ENCODE results near the gene PIK3CB.

PIK3CB gene

GRCh38 chr3:138782755-138783154 is 52.0 kb downstream of the PIK3CB start:
- TF ChIP-seq REST (IDR thresholded peaks at IDR 0.05; ENCODE audit: low read depth), result no peak
- no peak for TF ChIP-seq YY1 (IDR thresholded peaks at IDR 0.05; ENCODE audit: low read depth)
- TF ChIP-seq TAF1 (IDR thresholded peaks at IDR 0.05; ENCODE audit: low read depth), result no peak
- no peak for TF ChIP-seq CREB1 (IDR thresholded peaks at IDR 0.05; ENCODE audit: low read depth)
- no peak for TF ChIP-seq MAX (IDR thresholded peaks at IDR 0.05)
- TF ChIP-seq FOXM1 (IDR thresholded peaks at IDR 0.05; ENCODE audit: borderline replicate concordance, low read depth), result no peak
- no peak for TF ChIP-seq TEAD4 (IDR thresholded peaks at IDR 0.05)

- no peak for TF ChIP-seq CEBPB (IDR thresholded peaks at IDR 0.05)
- TF ChIP-seq TAF1 (IDR thresholded peaks at IDR 0.05; ENCODE audit: low read depth), result no peak
- TF ChIP-seq RAD21 (IDR thresholded peaks at IDR 0.05; ENCODE audit: low read depth), result no peak
- no peak for TF ChIP-seq NFIC (IDR thresholded peaks at IDR 0.05)
- no peak for TF ChIP-seq YY1 (IDR thresholded peaks at IDR 0.05; ENCODE audit: low read depth)
- TF ChIP-seq TCF12 (IDR thresholded peaks at IDR 0.05; ENCODE audit: low read depth), result no peak
- TF ChIP-seq USF1 (IDR thresholded peaks at IDR 0.05), result no peak
- no peak for TF ChIP-seq ZBTB7A (IDR thresholded peaks at IDR 0.05; ENCODE audit: low read depth)
- TF ChIP-seq CREB1 (IDR thresholded peaks at IDR 0.05; ENCODE audit: low read depth), result no peak
- TF ChIP-seq TEAD4 (IDR thresholded peaks at IDR 0.05), result no peak
- TF ChIP-seq EP300 (IDR thresholded peaks at IDR 0.05; ENCODE audit: borderline replicate concordance), result no peak
- TF ChIP-seq EGR1 (IDR thresholded peaks at IDR 0.05), result no peak
These were observed 53.7 kb downstream of the PIK3CB start for GRCh38 chr3:138781012-138781470.

GRCh38 chr3:138778643-138779042 is 56.1 kb downstream of the PIK3CB start:
- TF ChIP-seq MAX (IDR thresholded peaks at IDR 0.05), result no peak
- TF ChIP-seq CEBPB (IDR thresholded peaks at IDR 0.05), result no peak
- TF ChIP-seq CREB1 (IDR thresholded peaks at IDR 0.05; ENCODE audit: low read depth), result no peak
- no peak for TF ChIP-seq FOXM1 (IDR thresholded peaks at IDR 0.05; ENCODE audit: borderline replicate concordance, low read depth)
- TF ChIP-seq USF1 (IDR thresholded peaks at IDR 0.05), result no peak
- no peak for TF ChIP-seq TCF12 (IDR thresholded peaks at IDR 0.05; ENCODE audit: low read depth)
- TF ChIP-seq EP300 (IDR thresholded peaks at IDR 0.05; ENCODE audit: borderline replicate concordance), result no peak
- no peak for TF ChIP-seq ZBTB7A (IDR thresholded peaks at IDR 0.05; ENCODE audit: low read depth)
- no peak for TF ChIP-seq RAD21 (IDR thresholded peaks at IDR 0.05; ENCODE audit: low read depth)
- TF ChIP-seq REST (IDR thresholded peaks at IDR 0.05; ENCODE audit: low read depth), result no peak
- TF ChIP-seq TEAD4 (IDR thresholded peaks at IDR 0.05), result no peak
- TF ChIP-seq NFIC (IDR thresholded peaks at IDR 0.05), result no peak
- TF ChIP-seq YY1 (IDR thresholded peaks at IDR 0.05; ENCODE audit: low read depth), result no peak
- TF ChIP-seq TAF1 (IDR thresholded peaks at IDR 0.05; ENCODE audit: low read depth), result no peak
- TF ChIP-seq EGR1 (IDR thresholded peaks at IDR 0.05), result no peak

GRCh38 chr3:138776961-138777360 is 57.8 kb downstream of the PIK3CB start:
- TF ChIP-seq REST (IDR thresholded peaks at IDR 0.05; ENCODE audit: low read depth), result no peak
- no peak for TF ChIP-seq TAF1 (IDR thresholded peaks at IDR 0.05; ENCODE audit: low read depth)
- TF ChIP-seq EGR1 (IDR thresholded peaks at IDR 0.05), result no peak
- TF ChIP-seq FOXM1 (IDR thresholded peaks at IDR 0.05; ENCODE audit: borderline replicate concordance, low read depth), result no peak
- TF ChIP-seq CEBPB (IDR thresholded peaks at IDR 0.05), result no peak
- TF ChIP-seq CREB1 (IDR thresholded peaks at IDR 0.05; ENCODE audit: low read depth), result no peak
- TF ChIP-seq YY1 (IDR thresholded peaks at IDR 0.05; ENCODE audit: low read depth), result no peak
- no peak for TF ChIP-seq MAX (IDR thresholded peaks at IDR 0.05)
- no peak for TF ChIP-seq TEAD4 (IDR thresholded peaks at IDR 0.05)
- no peak for TF ChIP-seq ZBTB7A (IDR thresholded peaks at IDR 0.05; ENCODE audit: low read depth)
- no peak for TF ChIP-seq TCF12 (IDR thresholded peaks at IDR 0.05; ENCODE audit: low read depth)
- no peak for TF ChIP-seq USF1 (IDR thresholded peaks at IDR 0.05)
- no peak for TF ChIP-seq EP300 (IDR thresholded peaks at IDR 0.05; ENCODE audit: borderline replicate concordance)
- no peak for TF ChIP-seq RAD21 (IDR thresholded peaks at IDR 0.05; ENCODE audit: low read depth)
- TF ChIP-seq NFIC (IDR thresholded peaks at IDR 0.05), result no peak

Data from Ishikawa (cell line).